Measurements from ENCODE around the gene PRKG1.
"Not testable (repeated sequence)": the region's sequence is repeated elsewhere in the genome, so short reads cannot be mapped to it uniquely, and the experiment has no call there.

Gene PRKG1

GRCh38 chr10:52229291-52229931 is 1155.1 kb downstream of the PRKG1 start:
- TF ChIP-seq, protein P1, sequence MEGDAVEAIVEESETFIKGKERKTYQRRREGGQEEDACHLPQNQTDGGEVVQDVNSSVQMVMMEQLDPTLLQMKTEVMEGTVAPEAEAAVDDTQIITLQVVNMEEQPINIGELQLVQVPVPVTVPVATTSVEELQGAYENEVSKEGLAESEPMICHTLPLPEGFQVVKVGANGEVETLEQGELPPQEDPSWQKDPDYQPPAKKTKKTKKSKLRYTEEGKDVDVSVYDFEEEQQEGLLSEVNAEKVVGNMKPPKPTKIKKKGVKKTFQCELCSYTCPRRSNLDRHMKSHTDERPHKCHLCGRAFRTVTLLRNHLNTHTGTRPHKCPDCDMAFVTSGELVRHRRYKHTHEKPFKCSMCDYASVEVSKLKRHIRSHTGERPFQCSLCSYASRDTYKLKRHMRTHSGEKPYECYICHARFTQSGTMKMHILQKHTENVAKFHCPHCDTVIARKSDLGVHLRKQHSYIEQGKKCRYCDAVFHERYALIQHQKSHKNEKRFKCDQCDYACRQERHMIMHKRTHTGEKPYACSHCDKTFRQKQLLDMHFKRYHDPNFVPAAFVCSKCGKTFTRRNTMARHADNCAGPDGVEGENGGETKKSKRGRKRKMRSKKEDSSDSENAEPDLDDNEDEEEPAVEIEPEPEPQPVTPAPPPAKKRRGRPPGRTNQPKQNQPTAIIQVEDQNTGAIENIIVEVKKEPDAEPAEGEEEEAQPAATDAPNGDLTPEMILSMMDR (conservative IDR thresholded peaks at IDR 0.05; ENCODE audit: low read depth): no peak
- DNase-seq (ENCODE audit: low spot score): peak; percentile 19
- POLR2A ChIA-PET (ENCODE audit: low non-redundant PET): no interaction called here
- no peak overlapping the region for H3K27ac ChIP-seq
- CTCF ChIA-PET: no interaction called here

DNA sequence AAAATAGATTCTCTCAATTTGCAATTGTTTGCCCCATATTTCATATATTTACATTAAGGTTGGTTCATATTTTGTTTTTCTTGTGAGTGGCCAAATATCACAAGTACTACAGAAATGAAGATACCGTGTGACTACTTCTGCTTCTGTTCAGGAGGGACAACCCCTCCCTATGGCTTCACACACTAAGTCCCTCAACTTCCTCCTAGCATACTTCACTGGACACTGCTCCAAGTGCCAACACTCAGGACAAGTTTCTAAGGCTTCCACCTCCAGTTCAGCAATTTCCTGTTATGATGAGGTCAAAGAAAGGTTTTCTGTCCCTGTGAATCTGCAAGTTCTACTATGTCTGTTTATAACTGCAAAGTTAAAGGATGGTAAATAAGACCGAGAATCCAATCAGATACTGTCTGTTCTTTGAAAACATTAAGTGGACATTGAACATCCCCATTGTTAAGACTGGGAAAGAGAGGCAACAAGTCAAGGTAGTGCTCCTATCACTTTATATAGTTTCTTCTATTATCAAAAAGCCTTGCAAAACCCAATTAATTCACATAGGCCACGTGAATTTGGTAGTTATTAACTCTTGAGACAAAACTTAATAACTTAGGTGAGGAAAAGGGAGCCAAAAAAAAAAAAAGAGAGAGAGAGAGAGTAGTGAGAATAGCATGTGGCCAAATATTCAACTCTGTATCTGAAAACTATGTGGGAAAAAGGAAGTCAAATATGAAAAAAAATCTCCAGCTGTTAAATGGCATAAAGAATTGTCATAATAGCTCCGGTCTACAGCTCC is 1158.5 kb downstream of the PRKG1 start:
- TF ChIP-seq, protein P1 (conservative IDR thresholded peaks at IDR 0.05; ENCODE audit: low read depth): no peak
- ChIA-PET POLR2A (ENCODE audit: low non-redundant PET) (no interaction called here), CTCF (interaction anchor here (0.5 to 0.6 kb wide), 2 partner anchors 335 to 829 kb away, joined by 3 to 5 read pairs; no protein-coding TSS in a partner anchor)
- H3K27ac ChIP-seq: peak overlapping the region; percentile 59
- DNase-seq (ENCODE audit: low spot score): no peak

GRCh38 chr10:52233351-52233991 is 1159.2 kb downstream of the PRKG1 start:
- POLR2A ChIA-PET (ENCODE audit: low non-redundant PET); DNase-seq (ENCODE audit: low spot score): not testable (repeated sequence)
- H3K27ac ChIP-seq: peak overlapping the region; percentile 59
- CTCF ChIA-PET: interaction anchor here (0.5 to 0.6 kb wide), 2 partner anchors 334 to 830 kb away, joined by 3 to 5 read pairs; no protein-coding TSS in a partner anchor

DNA sequence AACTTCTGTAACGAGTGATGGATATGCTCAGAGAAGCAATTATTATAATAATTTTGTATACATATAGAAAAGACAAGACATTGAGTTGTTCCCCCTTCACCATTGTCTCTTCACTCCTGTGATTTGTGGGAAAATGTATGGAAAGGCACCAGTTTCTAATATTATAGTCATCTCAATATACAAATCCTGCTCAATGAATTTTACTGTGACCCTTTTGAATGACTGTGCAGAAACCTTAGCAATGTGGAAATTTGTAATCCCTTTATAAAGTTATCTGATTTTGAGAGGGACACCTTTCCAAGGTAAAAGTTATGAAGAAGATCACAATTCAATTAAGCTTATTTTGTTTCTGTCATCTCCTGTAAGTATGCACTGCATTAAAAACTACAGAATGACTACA is 1165.5 kb downstream of the PRKG1 start:
- CTCF ChIA-PET: no interaction called here
- TF ChIP-seq, protein P1 (conservative IDR thresholded peaks at IDR 0.05; ENCODE audit: low read depth): no peak
- POLR2A ChIA-PET (ENCODE audit: low non-redundant PET): no interaction called here
- DNase-seq (ENCODE audit: low spot score): no peak
- H3K27ac ChIP-seq: no peak overlapping the region

GRCh38 chr10:52245547-52245946 is 1171.3 kb downstream of the PRKG1 start:
- TF ChIP-seq, protein P1 (conservative IDR thresholded peaks at IDR 0.05; ENCODE audit: low read depth): no peak
- ChIA-PET CTCF (interaction anchor here (0.6 kb wide), 1 partner anchor 400 kb away, joined by 3 read pairs; no protein-coding TSS in a partner anchor), POLR2A (ENCODE audit: low non-redundant PET) (no interaction called here)
- DNase-seq (ENCODE audit: low spot score): no peak
- H3K27ac ChIP-seq: no peak overlapping the region

DNA sequence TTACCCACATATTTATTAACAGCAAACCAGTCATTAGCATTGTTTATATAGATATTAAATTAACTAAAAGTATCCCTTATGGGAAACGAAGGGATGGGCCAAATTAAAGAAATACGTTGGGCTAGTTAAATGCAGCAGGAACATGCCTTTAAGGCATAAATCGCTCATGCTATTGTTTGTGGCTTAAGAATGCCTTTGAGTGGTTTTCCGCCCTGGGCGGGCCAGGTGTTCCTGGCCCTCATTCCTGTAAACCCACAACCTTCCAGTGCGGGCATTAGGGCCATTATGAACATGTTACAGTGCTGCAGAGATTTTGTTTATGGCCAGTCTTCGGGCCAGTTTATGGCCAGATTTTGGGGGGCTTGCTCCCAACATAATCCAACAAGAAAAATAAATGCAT is 1173.6 kb downstream of the PRKG1 start:
- DNase-seq (ENCODE audit: low spot score); CTCF ChIA-PET; POLR2A ChIA-PET (ENCODE audit: low non-redundant PET); H3K27ac ChIP-seq: not testable (repeated sequence)

GRCh38 chr10:52248697-52249306 is 1174.5 kb downstream of the PRKG1 start:
- no peak overlapping the region for H3K27ac ChIP-seq
- TF ChIP-seq, protein P1 (conservative IDR thresholded peaks at IDR 0.05; ENCODE audit: low read depth): no peak
- CTCF ChIA-PET: interaction anchor here (1.0 kb wide), 1 partner anchor 28 kb away, joined by 4 read pairs; no protein-coding TSS in a partner anchor
- DNase-seq (ENCODE audit: low spot score): no peak
- POLR2A ChIA-PET (ENCODE audit: low non-redundant PET): no interaction called here
